T-helper 22 cell (primary cell): ENCODE results near the gene AMOTL1.
"Not testable (repeated sequence)": the region's sequence is repeated elsewhere in the genome, so short reads cannot be mapped to it uniquely, and the experiment has no call there.

Source experiments
- DNase-seq: peaks from one replicate; pipeline ENCODE4 v3.0.0-alpha.2; 2020; ENCODE audit warnings: low read depth

The AMOTL1 gene

GRCh38 chr11:94823102-94823732 lies 55.1 kb downstream of the AMOTL1 start:
- no peak for DNase-seq

GRCh38 chr11:94825031-94825430 lies 56.9 kb downstream of the AMOTL1 start:
- DNase-seq = no peak

GRCh38 chr11:94825481-94825880 lies 57.3 kb downstream of the AMOTL1 start:
- DNase-seq = no peak

GRCh38 chr11:94826415-94826814 lies 58.3 kb downstream of the AMOTL1 start:
- no peak for DNase-seq

GRCh38 chr11:94828088-94828487 lies 59.9 kb downstream of the AMOTL1 start:
- DNase-seq = no peak

- DNase-seq = no peak
These were observed 62.8 kb downstream of the AMOTL1 start for GRCh38 chr11:94830722-94831510.

- DNase-seq = no peak
These were observed 63.4 kb downstream of the AMOTL1 start for GRCh38 chr11:94831529-94831928.

GRCh38 chr11:94832604-94833235 lies 64.6 kb downstream of the AMOTL1 start:
- DNase-seq = no peak

GRCh38 chr11:94834911-94835593 lies 66.9 kb downstream of the AMOTL1 start:
- no peak for DNase-seq

GRCh38 chr11:94835594-94835927 lies 67.4 kb downstream of the AMOTL1 start:
- no peak for DNase-seq

GRCh38 chr11:94837317-94837716 lies 69.2 kb downstream of the AMOTL1 start:
- DNase-seq = no peak

- DNase-seq = no peak
These were observed 70.0 kb downstream of the AMOTL1 start for GRCh38 chr11:94838027-94838731.

- DNase-seq = no peak
These were observed 72.1 kb downstream of the AMOTL1 start for GRCh38 chr11:94840209-94840608.

GRCh38 chr11:94844031-94844430 lies 75.9 kb downstream of the AMOTL1 start:
- DNase-seq = no peak

GRCh38 chr11:94845622-94846021 lies 77.5 kb downstream of the AMOTL1 start:
- no peak for DNase-seq

- no peak for DNase-seq
These were observed 81.7 kb downstream of the AMOTL1 start for GRCh38 chr11:94849839-94850238.

- no peak for DNase-seq
These were observed 83.9 kb downstream of the AMOTL1 start for GRCh38 chr11:94851864-94852636.

- not testable (repeated sequence) for DNase-seq
These were observed 85.1 kb downstream of the AMOTL1 start for GRCh38 chr11:94853288-94853687.

- no peak for DNase-seq
These were observed 85.7 kb downstream of the AMOTL1 start for GRCh38 chr11:94853836-94854235.

- DNase-seq = no peak
These were observed 86.8 kb downstream of the AMOTL1 start for GRCh38 chr11:94854770-94855633.
